ENCODE measurements around the gene ACAP1.
A peak's percentile ranks its signal among the peaks of the same experiment; 100 is the strongest.

ACAP1 gene

GRCh38 chr17:7352503-7352889, 16.2 kb downstream of the ACAP1 start:
- peak overlapping the region; percentile 83 for H3K4me3 ChIP-seq (ENCODE audit: low read depth, low read length)
- TF ChIP-seq CTCF (conservative IDR thresholded peaks at IDR 0.05; ENCODE audit: low read depth, low read length) = peak; percentile 72
- DNase-seq (ENCODE audit: low read depth) = no peak

- H3K4me3 ChIP-seq (ENCODE audit: low read depth, low read length) = no peak overlapping the region
- no peak for DNase-seq (ENCODE audit: low read depth)
- TF ChIP-seq CTCF (conservative IDR thresholded peaks at IDR 0.05; ENCODE audit: low read depth, low read length) = no peak
Measured at GRCh38 chr17:7352910-7353635, 16.7 kb downstream of the ACAP1 start.

DNA sequence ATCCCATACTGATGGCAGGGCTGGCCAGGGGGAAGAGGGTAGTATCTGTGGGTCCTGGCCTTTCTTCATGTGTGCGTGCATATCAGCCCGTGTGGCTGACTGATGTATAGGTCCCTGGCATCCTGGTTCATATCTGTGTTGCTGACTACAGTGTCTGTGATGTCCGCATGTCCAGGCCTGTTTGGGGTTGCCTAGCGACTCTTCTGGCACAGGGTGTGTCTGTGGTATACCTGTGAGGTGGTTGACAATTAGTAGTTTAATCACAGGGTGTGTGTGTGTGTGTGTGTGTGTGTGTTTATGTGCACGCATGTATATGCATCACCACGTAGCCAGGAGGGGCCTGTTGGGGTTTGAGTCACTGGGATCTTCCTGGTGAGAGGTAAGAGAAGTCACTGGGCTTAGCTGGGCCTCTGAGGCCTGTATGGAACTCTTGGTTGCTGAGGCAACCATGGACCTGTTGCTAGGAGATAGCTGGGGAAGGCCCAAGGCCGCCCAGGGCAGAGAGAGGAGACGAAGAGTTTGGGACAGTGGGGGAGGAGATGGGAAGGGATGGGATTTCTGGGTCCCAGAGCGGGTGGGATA, 18.0 kb downstream of the ACAP1 start:
- DNase-seq (ENCODE audit: low read depth) = peak; percentile 47
- no peak for TF ChIP-seq CTCF (conservative IDR thresholded peaks at IDR 0.05; ENCODE audit: low read depth, low read length)
- no peak overlapping the region for H3K4me3 ChIP-seq (ENCODE audit: low read depth, low read length)

DNA sequence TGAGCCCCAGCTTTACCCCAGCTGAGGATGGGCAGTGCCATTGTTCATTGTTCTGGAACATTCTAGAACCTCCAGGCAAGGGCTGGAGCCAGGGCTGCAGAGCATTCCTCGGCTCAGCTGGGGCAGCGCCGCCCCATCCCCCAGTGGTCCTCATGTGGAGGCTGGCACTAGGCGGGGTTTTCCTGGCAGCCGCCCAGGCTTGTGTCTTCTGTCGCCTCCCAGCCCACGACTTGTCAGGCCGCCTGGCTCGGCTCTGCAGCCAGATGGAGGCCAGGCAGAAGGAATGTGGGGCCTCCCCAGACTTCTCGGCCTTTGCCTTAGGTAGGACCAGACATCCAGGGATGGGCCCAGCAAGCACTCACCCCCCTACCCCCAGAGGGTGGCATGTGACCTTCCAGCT, 18.7 kb downstream of the ACAP1 start, which contains the start of gene TMEM95:
TMEM95 (plus strand) TSS at position 104 of the 400 bp plus-strand sequence; CDS start at position 153, 49 bp downstream.
- no peak for TF ChIP-seq CTCF (conservative IDR thresholded peaks at IDR 0.05; ENCODE audit: low read depth, low read length)
- no peak within 1 kb of the TSS for H3K4me3 ChIP-seq (ENCODE audit: low read depth, low read length)
- no peak for DNase-seq (ENCODE audit: low read depth)

DNA sequence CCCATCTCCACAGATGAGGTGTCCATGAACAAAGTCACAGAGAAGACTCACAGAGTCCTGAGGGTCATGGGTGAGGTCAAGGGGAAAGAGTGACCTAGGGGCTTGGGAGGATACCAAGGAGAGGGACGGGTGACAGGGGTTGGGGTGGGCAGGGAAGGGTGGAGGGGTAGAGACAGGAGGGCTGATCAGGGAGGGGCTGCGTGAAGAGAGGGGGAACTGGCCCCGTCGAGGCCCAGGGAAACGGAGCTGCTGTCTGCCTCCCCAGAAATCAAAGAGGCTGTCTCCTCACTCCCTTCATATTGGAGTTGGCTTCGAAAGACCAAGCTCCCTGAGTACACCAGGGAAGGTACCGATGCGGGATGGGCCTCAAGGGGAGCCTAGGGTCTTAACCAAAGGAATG, 19.2 kb downstream of the ACAP1 start:
- DNase-seq (ENCODE audit: low read depth) = no peak
- no peak for TF ChIP-seq CTCF (conservative IDR thresholded peaks at IDR 0.05; ENCODE audit: low read depth, low read length)
- H3K4me3 ChIP-seq (ENCODE audit: low read depth, low read length) = no peak overlapping the region

DNA sequence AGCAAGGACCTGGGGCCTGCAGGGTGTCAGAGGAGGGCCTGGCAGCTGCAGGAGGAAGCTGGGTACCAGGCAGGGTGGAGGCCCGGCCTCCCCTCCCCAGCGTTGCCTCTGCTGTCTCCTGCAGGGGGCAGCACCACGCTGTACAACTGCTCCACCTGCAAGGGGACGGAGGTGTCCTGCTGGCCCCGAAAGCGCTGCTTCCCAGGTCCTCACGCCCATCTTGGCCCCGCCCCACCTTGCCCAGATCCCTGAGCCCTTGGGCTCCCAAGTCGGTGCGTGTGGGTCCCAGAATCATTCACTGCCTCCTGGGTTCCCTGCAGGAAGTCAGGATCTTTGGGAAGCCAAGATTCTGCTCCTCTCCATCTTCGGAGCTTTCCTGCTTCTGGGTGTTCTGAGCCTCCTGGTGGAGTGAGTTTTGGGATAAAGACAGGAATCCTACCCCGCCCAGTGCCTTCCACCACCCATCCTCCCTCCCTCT, 19.8 kb downstream of the ACAP1 start:
- DNase-seq (ENCODE audit: low read depth) = peak; percentile 75
- TF ChIP-seq CTCF (conservative IDR thresholded peaks at IDR 0.05; ENCODE audit: low read depth, low read length) = peak; percentile 89
- no peak overlapping the region for H3K4me3 ChIP-seq (ENCODE audit: low read depth, low read length)
